ENCODE measurements around the gene IRF2.

IRF2 gene

GRCh38 chr4:184423003-184423686 lies 51.2 kb downstream of the IRF2 start:
- TF ChIP-seq CTCF (IDR thresholded peaks at IDR 0.05; ENCODE audit: low read depth, low read length), result no peak
- no peak overlapping the region for H3K4me3 ChIP-seq (ENCODE audit: low read depth, low read length)

- H3K4me3 ChIP-seq (ENCODE audit: low read depth, low read length), result no peak overlapping the region
- TF ChIP-seq CTCF (IDR thresholded peaks at IDR 0.05; ENCODE audit: low read depth, low read length), result no peak
Observed at GRCh38 chr4:184422378-184422777, 52.0 kb downstream of the IRF2 start.

- no peak overlapping the region for H3K4me3 ChIP-seq (ENCODE audit: low read depth, low read length)
- no peak for TF ChIP-seq CTCF (IDR thresholded peaks at IDR 0.05; ENCODE audit: low read depth, low read length)
Observed at GRCh38 chr4:184421533-184422155, 52.7 kb downstream of the IRF2 start.

GRCh38 chr4:184420881-184421416 lies 53.4 kb downstream of the IRF2 start:
- no peak overlapping the region for H3K4me3 ChIP-seq (ENCODE audit: low read depth, low read length)
- TF ChIP-seq CTCF (IDR thresholded peaks at IDR 0.05; ENCODE audit: low read depth, low read length), result no peak

- H3K4me3 ChIP-seq (ENCODE audit: low read depth, low read length), result no peak overlapping the region
- no peak for TF ChIP-seq CTCF (IDR thresholded peaks at IDR 0.05; ENCODE audit: low read depth, low read length)
Observed at GRCh38 chr4:184420402-184420801, 53.9 kb downstream of the IRF2 start.

- H3K4me3 ChIP-seq (ENCODE audit: low read depth, low read length), result no peak overlapping the region
Observed at GRCh38 chr4:184419976-184420375, 54.4 kb downstream of the IRF2 start.

More at GRCh38 chr4:184419976-184420375, 54.4 kb downstream of the IRF2 start:
- no peak for TF ChIP-seq CTCF (IDR thresholded peaks at IDR 0.05; ENCODE audit: low read depth, low read length)

Data from WI38 (cell line).